ENCODE measurements around the gene OGN. TPM values are rescaled to one million over a fixed set of nuclear protein-coding genes. Genes with fewer than 3 reads are reported as not detected.

Gene OGN
- polyA plus RNA-seq (2013) = 0.74 TPM

- no peak for DNase-seq
- CTCF ChIA-PET = interaction anchor here (1.0 to 1.5 kb wide), 2 partner anchors 10 to 36 kb away, joined by 3 read pairs; no protein-coding TSS in a partner anchor
- peaks cover 17 to 34% (median 19%) of the 10 kb centered on the region in 4 experiments for H3K4me1 ChIP-seq (ENCODE audit: control extremely low read depth in 1 of 4, control insufficient read depth in 4 of 4, insufficient read depth in 4 of 4, low read length in 3 of 4)
- no CpG with 5 or more reads among the region's 5 CpGs for WGBS (ENCODE audit: insufficient coverage)
- H3K4me3 ChIP-seq (ENCODE audit: control insufficient read depth in 1 of 7, extremely low read depth in 1 of 7, insufficient read depth in 4 of 7, low read depth in 2 of 7, low read length in 6 of 7) = no peak within 1 kb of the TSS
- H3K9me3 ChIP-seq (ENCODE audit: control extremely low read depth in 1 of 5, control insufficient read depth in 4 of 5, insufficient read depth in 2 of 5, low read depth in 1 of 5, low read length in 4 of 5) = no peaks in the 10 kb centered on the region
- peaks cover 0 to 3% (median 0%) of the 10 kb centered on the region in 4 experiments for H3K36me3 ChIP-seq (ENCODE audit: control insufficient read depth in 4 of 4, insufficient read depth in 4 of 4, low read length in 3 of 4)
- no peak within 1 kb of the TSS for H3K27ac ChIP-seq (ENCODE audit: insufficient read depth in 1 of 2, low read depth in 1 of 2, low read length in 2 of 2, poor library complexity in 1 of 2, severe bottlenecking in 2 of 2)
- H3K27me3 ChIP-seq (replicated peaks in 2 of 5; ENCODE audit: control insufficient read depth in 4 of 5, insufficient read depth in 5 of 5, low read length in 4 of 5) = no peaks in the 10 kb centered on the region
- POLR2A ChIA-PET = no interaction called here
These were observed at the start of gene OGN for GRCh38 chr9:92404042-92404836. OGN (minus strand) TSS chr9:92404578; CDS start chr9:92403407, 1,171 bp downstream.

GRCh38 chr9:92446536-92446935 is 42.2 kb upstream of the OGN start:
- no peaks in the 10 kb centered on the region for H3K36me3 ChIP-seq (ENCODE audit: control insufficient read depth in 4 of 4, insufficient read depth in 4 of 4, low read length in 3 of 4)
- ChIA-PET POLR2A (no interaction called here), CTCF (interaction anchor here (0.9 to 1.0 kb wide), 3 partner anchors 25 to 308 kb away, joined by 3 to 4 read pairs (median 4); no protein-coding TSS in a partner anchor)
- H3K27me3 ChIP-seq (replicated peaks in 2 of 5; ENCODE audit: control insufficient read depth in 4 of 5, insufficient read depth in 5 of 5, low read length in 4 of 5) = no peaks in the 10 kb centered on the region
- no peaks in the 10 kb centered on the region for H3K9me3 ChIP-seq (ENCODE audit: control extremely low read depth in 1 of 5, control insufficient read depth in 4 of 5, insufficient read depth in 2 of 5, low read depth in 1 of 5, low read length in 4 of 5)
- no peak overlapping the region for H3K4me3 ChIP-seq (ENCODE audit: control insufficient read depth in 1 of 7, extremely low read depth in 1 of 7, insufficient read depth in 4 of 7, low read depth in 2 of 7, low read length in 6 of 7)
- no peak for DNase-seq
- H3K4me1 ChIP-seq (ENCODE audit: control extremely low read depth in 1 of 4, control insufficient read depth in 4 of 4, insufficient read depth in 4 of 4, low read length in 3 of 4) = no peaks in the 10 kb centered on the region
- H3K27ac ChIP-seq (ENCODE audit: insufficient read depth in 1 of 2, low read depth in 1 of 2, low read length in 2 of 2, poor library complexity in 1 of 2, severe bottlenecking in 2 of 2) = no peak overlapping the region

GRCh38 chr9:92444841-92445240 is 40.5 kb upstream of the OGN start:
- DNase-seq = no peak
- Histone ChIP-seq H3K27me3 (replicated peaks in 2 of 5; ENCODE audit: control insufficient read depth in 4 of 5, insufficient read depth in 5 of 5, low read length in 4 of 5) (no peaks in the 10 kb centered on the region), H3K9me3 (ENCODE audit: control extremely low read depth in 1 of 5, control insufficient read depth in 4 of 5, insufficient read depth in 2 of 5, low read depth in 1 of 5, low read length in 4 of 5) (no peaks in the 10 kb centered on the region), H3K4me3 (ENCODE audit: control insufficient read depth in 1 of 7, extremely low read depth in 1 of 7, insufficient read depth in 4 of 7, low read depth in 2 of 7, low read length in 6 of 7) (no peak overlapping the region), H3K4me1 (ENCODE audit: control extremely low read depth in 1 of 4, control insufficient read depth in 4 of 4, insufficient read depth in 4 of 4, low read length in 3 of 4) (no peaks in the 10 kb centered on the region), H3K36me3 (ENCODE audit: control insufficient read depth in 4 of 4, insufficient read depth in 4 of 4, low read length in 3 of 4) (no peaks in the 10 kb centered on the region), H3K27ac (ENCODE audit: insufficient read depth in 1 of 2, low read depth in 1 of 2, low read length in 2 of 2, poor library complexity in 1 of 2, severe bottlenecking in 2 of 2) (no peak overlapping the region)
- ChIA-PET POLR2A (no interaction called here), CTCF (interaction anchor here (1.0 kb wide), 1 partner anchor 11 kb away, joined by 3 read pairs; no protein-coding TSS in a partner anchor)
- 91% methylated on average over 3 of the region's 4 CpGs for WGBS (ENCODE audit: insufficient coverage)

- no peaks in the 10 kb centered on the region for H3K9me3 ChIP-seq (ENCODE audit: control extremely low read depth in 1 of 5, control insufficient read depth in 4 of 5, insufficient read depth in 2 of 5, low read depth in 1 of 5, low read length in 4 of 5)
- POLR2A ChIA-PET = interaction anchor here (0.5 kb wide), 1 partner anchor 53 kb away, joined by 5 read pairs; no protein-coding TSS in a partner anchor
- no peak overlapping the region for H3K4me3 ChIP-seq (ENCODE audit: control insufficient read depth in 1 of 7, extremely low read depth in 1 of 7, insufficient read depth in 4 of 7, low read depth in 2 of 7, low read length in 6 of 7)
- no peaks in the 10 kb centered on the region for H3K36me3 ChIP-seq (ENCODE audit: control insufficient read depth in 4 of 4, insufficient read depth in 4 of 4, low read length in 3 of 4)
- 80% methylated on average over 1 of the region's 6 CpGs for WGBS (ENCODE audit: insufficient coverage)
- H3K4me1 ChIP-seq (ENCODE audit: control extremely low read depth in 1 of 4, control insufficient read depth in 4 of 4, insufficient read depth in 4 of 4, low read length in 3 of 4) = no peaks in the 10 kb centered on the region
- no peaks in the 10 kb centered on the region for H3K27me3 ChIP-seq (replicated peaks in 2 of 5; ENCODE audit: control insufficient read depth in 4 of 5, insufficient read depth in 5 of 5, low read length in 4 of 5)
- no peak for DNase-seq
- no peak overlapping the region for H3K27ac ChIP-seq (ENCODE audit: insufficient read depth in 1 of 2, low read depth in 1 of 2, low read length in 2 of 2, poor library complexity in 1 of 2, severe bottlenecking in 2 of 2)
- CTCF ChIA-PET = interaction anchor here (1.0 to 3.2 kb wide), 7 partner anchors 13 to 112 kb away, joined by 3 to 10 read pairs (median 3); no protein-coding TSS in a partner anchor
These were observed 36.3 kb upstream of the OGN start for GRCh38 chr9:92440751-92441046.

GRCh38 chr9:92439921-92440750 is 35.8 kb upstream of the OGN start:
- no peak for DNase-seq
- POLR2A ChIA-PET = interaction anchor here (0.5 kb wide), 1 partner anchor 53 kb away, joined by 5 read pairs; no protein-coding TSS in a partner anchor
- Histone ChIP-seq H3K9me3 (ENCODE audit: control extremely low read depth in 1 of 5, control insufficient read depth in 4 of 5, insufficient read depth in 2 of 5, low read depth in 1 of 5, low read length in 4 of 5) (no peaks in the 10 kb centered on the region), H3K4me1 (ENCODE audit: control extremely low read depth in 1 of 4, control insufficient read depth in 4 of 4, insufficient read depth in 4 of 4, low read length in 3 of 4) (no peaks in the 10 kb centered on the region), H3K4me3 (ENCODE audit: control insufficient read depth in 1 of 7, extremely low read depth in 1 of 7, insufficient read depth in 4 of 7, low read depth in 2 of 7, low read length in 6 of 7) (no peak overlapping the region), H3K27me3 (replicated peaks in 2 of 5; ENCODE audit: control insufficient read depth in 4 of 5, insufficient read depth in 5 of 5, low read length in 4 of 5) (no peaks in the 10 kb centered on the region), H3K27ac (ENCODE audit: insufficient read depth in 1 of 2, low read depth in 1 of 2, low read length in 2 of 2, poor library complexity in 1 of 2, severe bottlenecking in 2 of 2) (no peak overlapping the region), H3K36me3 (ENCODE audit: control insufficient read depth in 4 of 4, insufficient read depth in 4 of 4, low read length in 3 of 4) (no peaks in the 10 kb centered on the region)
- WGBS (ENCODE audit: insufficient coverage) = 100% methylated on average over 1 of the region's 5 CpGs
- CTCF ChIA-PET = interaction anchor here (0.9 to 4.4 kb wide), 10 partner anchors 13 to 112 kb away, joined by 3 to 35 read pairs (median 4); no protein-coding TSS in a partner anchor

- Histone ChIP-seq H3K36me3 (ENCODE audit: control insufficient read depth in 4 of 4, insufficient read depth in 4 of 4, low read length in 3 of 4) (no peaks in the 10 kb centered on the region), H3K4me1 (ENCODE audit: control extremely low read depth in 1 of 4, control insufficient read depth in 4 of 4, insufficient read depth in 4 of 4, low read length in 3 of 4) (no peaks in the 10 kb centered on the region), H3K4me3 (ENCODE audit: control insufficient read depth in 1 of 7, extremely low read depth in 1 of 7, insufficient read depth in 4 of 7, low read depth in 2 of 7, low read length in 6 of 7) (no peak overlapping the region), H3K27me3 (replicated peaks in 2 of 5; ENCODE audit: control insufficient read depth in 4 of 5, insufficient read depth in 5 of 5, low read length in 4 of 5) (no peaks in the 10 kb centered on the region), H3K9me3 (ENCODE audit: control extremely low read depth in 1 of 5, control insufficient read depth in 4 of 5, insufficient read depth in 2 of 5, low read depth in 1 of 5, low read length in 4 of 5) (no peaks in the 10 kb centered on the region), H3K27ac (ENCODE audit: insufficient read depth in 1 of 2, low read depth in 1 of 2, low read length in 2 of 2, poor library complexity in 1 of 2, severe bottlenecking in 2 of 2) (no peak overlapping the region)
- POLR2A ChIA-PET = no interaction called here
- WGBS (ENCODE audit: insufficient coverage) = 83% methylated on average over 2 of the region's 5 CpGs
- CTCF ChIA-PET = interaction anchor here (0.8 to 4.4 kb wide), 14 partner anchors 9 to 300 kb away, joined by 3 to 35 read pairs (median 4); no protein-coding TSS in a partner anchor
- peak; percentile 25 to 60 (median 51) for DNase-seq
These were observed 34.6 kb upstream of the OGN start for GRCh38 chr9:92438900-92439526.
